ENCODE results near the gene DUSP6. TPM values are rescaled to one million over a fixed set of nuclear protein-coding genes. Genes with fewer than 3 reads are reported as not detected.

DUSP6 gene
- total and polyA plus RNA-seq, 2 of the 13 experiments (the other 11 are each of a cell fraction or from before 2014, with no cell fraction given), result 40.9 to 161 TPM

DNA sequence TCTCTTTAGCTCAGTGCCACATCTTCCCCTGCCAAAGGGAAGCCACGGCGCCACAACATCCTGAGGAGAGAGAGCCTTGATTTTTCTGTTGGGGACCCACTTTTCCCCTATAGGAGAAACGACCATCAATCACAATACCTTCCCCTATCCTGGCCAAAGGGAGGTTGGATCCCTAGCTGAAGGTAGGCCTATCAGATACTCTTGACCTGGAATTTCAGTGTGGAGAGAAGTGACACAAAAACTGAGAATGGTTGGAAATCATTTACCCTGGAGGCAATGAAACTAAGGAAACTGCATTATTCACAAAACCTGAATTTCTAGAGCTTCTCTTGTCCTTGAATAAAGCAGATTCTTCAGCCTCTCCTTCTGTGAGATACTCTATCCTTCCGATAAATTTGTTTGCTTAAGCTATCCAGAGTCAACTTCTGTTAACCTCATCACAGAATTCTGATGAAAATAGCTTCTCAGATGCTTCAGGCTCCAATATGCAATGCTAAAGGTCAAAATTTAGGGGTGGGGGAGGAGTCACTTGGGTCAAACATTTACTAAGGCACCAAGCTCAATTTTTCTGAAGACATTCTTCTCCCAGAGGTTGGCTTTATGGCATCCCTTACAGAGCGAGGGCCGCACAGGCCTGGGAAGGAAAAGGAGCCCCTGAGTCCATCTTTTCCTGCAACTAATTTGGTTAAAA lies 27.0 kb upstream of the DUSP6 start (continued):
- TF ChIP-seq MED1 (CRISPR knock-in tag; IDR thresholded peaks at IDR 0.05) (peak; percentile 76), ZNF616 (CRISPR knock-in tag; IDR thresholded peaks at IDR 0.05; ENCODE audit: low read depth) (no peak), ZFP37 (CRISPR knock-in tag; IDR thresholded peaks at IDR 0.05; ENCODE audit: borderline replicate concordance) (no peak), HNF4A (CRISPR knock-in tag; IDR thresholded peaks at IDR 0.05) (peak; percentile 76), KAT8 (CRISPR knock-in tag; IDR thresholded peaks at IDR 0.05) (no peak), NFATC3 (CRISPR knock-in tag; IDR thresholded peaks at IDR 0.05) (no peak), KLF6 (CRISPR knock-in tag; IDR thresholded peaks at IDR 0.05) (no peak)
- TF ChIP-seq, protein P1, sequence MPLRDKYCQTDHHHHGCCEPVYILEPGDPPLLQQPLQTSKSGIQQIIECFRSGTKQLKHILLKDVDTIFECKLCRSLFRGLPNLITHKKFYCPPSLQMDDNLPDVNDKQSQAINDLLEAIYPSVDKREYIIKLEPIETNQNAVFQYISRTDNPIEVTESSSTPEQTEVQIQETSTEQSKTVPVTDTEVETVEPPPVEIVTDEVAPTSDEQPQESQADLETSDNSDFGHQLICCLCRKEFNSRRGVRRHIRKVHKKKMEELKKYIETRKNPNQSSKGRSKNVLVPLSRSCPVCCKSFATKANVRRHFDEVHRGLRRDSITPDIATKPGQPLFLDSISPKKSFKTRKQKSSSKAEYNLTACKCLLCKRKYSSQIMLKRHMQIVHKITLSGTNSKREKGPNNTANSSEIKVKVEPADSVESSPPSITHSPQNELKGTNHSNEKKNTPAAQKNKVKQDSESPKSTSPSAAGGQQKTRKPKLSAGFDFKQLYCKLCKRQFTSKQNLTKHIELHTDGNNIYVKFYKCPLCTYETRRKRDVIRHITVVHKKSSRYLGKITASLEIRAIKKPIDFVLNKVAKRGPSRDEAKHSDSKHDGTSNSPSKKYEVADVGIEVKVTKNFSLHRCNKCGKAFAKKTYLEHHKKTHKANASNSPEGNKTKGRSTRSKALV (CRISPR knock-in tag; IDR thresholded peaks at IDR 0.05), result 0 out of 2 replicates have a peak, but pooled peaks have one; percentile 22
- TF ChIP-seq, protein P2, sequence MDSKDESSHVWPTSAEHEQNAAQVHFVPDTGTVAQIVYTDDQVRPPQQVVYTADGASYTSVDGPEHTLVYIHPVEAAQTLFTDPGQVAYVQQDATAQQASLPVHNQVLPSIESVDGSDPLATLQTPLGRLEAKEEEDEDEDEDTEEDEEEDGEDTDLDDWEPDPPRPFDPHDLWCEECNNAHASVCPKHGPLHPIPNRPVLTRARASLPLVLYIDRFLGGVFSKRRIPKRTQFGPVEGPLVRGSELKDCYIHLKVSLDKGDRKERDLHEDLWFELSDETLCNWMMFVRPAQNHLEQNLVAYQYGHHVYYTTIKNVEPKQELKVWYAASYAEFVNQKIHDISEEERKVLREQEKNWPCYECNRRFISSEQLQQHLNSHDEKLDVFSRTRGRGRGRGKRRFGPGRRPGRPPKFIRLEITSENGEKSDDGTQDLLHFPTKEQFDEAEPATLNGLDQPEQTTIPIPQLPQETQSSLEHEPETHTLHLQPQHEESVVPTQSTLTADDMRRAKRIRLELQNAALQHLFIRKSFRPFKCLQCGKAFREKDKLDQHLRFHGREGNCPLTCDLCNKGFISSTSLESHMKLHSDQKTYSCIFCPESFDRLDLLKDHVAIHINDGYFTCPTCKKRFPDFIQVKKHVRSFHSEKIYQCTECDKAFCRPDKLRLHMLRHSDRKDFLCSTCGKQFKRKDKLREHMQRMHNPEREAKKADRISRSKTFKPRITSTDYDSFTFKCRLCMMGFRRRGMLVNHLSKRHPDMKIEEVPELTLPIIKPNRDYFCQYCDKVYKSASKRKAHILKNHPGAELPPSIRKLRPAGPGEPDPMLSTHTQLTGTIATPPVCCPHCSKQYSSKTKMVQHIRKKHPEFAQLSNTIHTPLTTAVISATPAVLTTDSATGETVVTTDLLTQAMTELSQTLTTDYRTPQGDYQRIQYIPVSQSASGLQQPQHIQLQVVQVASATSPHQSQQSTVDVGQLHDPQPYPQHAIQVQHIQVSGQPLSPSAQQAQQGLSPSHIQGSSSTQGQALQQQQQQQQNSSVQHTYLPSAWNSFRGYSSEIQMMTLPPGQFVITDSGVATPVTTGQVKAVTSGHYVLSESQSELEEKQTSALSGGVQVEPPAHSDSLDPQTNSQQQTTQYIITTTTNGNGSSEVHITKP (CRISPR knock-in tag; IDR thresholded peaks at IDR 0.05; ENCODE audit: low read depth), result no peak
